Endothelial cell of hepatic sinusoid (primary cell): Measurements from ENCODE around the gene NFIB.

Experiments used
- in situ Hi-C: cut with HindIII; loops from 2 replicates; pipeline ENCODE4 v1.10.0; 2017; ENCODE audit warnings: low sequenced_read_pairs

NFIB gene

GRCh38 chr9:14056316-14056861 lies 257.6 kb downstream of the NFIB start:
- in situ Hi-C loops, result no loop called here

- in situ Hi-C loops, result no loop called here
Measured at GRCh38 chr9:14054096-14054495, 259.8 kb downstream of the NFIB start.

GRCh38 chr9:14052359-14052758 lies 261.6 kb downstream of the NFIB start:
- in situ Hi-C loops, result no loop called here

- in situ Hi-C loops, result no loop called here
Measured at GRCh38 chr9:14051419-14051818, 262.5 kb downstream of the NFIB start.

GRCh38 chr9:14043483-14043882 lies 270.5 kb downstream of the NFIB start:
- in situ Hi-C loops, result loop anchor here (10.0 kb wide), 1 partner anchor 629 kb away; no protein-coding TSS in a partner anchor

GRCh38 chr9:14037331-14037730 lies 276.6 kb downstream of the NFIB start:
- in situ Hi-C loops, result loop anchor here (5.0 kb wide), 1 partner anchor 35 kb away; no protein-coding TSS in a partner anchor

- in situ Hi-C loops, result no loop called here
Measured at GRCh38 chr9:14033067-14033466, 280.9 kb downstream of the NFIB start.
